ENCODE measurements around the gene LRRN3.

LRRN3 gene

DNA sequence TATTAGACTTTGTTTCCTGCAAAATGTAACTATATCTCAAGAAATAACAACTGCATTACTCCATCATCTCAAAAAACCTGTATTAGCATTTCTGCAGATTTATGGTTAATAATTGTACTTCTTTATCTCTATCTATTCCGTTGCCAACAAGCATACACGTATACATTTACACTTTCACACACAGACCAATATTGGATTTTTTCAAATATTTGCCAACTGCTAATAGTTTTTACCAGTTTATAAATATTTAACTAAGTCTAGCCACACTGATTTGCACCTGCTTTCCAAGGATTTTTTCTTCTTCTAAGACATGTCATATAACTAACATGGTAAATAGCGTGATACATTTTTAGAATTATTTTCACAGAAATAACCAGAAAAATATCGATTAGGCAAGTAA lies 12.2 kb downstream of the LRRN3 start:
- Histone ChIP-seq H3K9me3 (ENCODE audit: control insufficient read depth, low read length) (no peaks in the 10 kb centered on the region), H3K27me3 (ENCODE audit: control insufficient read depth, insufficient read depth, low read length, poor library complexity, severe bottlenecking) (no peaks in the 10 kb centered on the region), H3K36me3 (ENCODE audit: control insufficient read depth, insufficient read depth, low read length) (no peaks in the 10 kb centered on the region), H3K4me1 (ENCODE audit: control insufficient read depth, insufficient read depth, low read length) (peaks cover 7% of the 10 kb centered on the region), H3K4me3 (ENCODE audit: insufficient read depth, low read depth, low read length) (no peak overlapping the region), H3K27ac (ENCODE audit: insufficient read depth, low read depth, low read length, poor library complexity, severe bottlenecking) (no peak overlapping the region)
- 94% methylated on average over 3 to 4 of the region's 4 CpGs for WGBS, 2 experiments

DNA sequence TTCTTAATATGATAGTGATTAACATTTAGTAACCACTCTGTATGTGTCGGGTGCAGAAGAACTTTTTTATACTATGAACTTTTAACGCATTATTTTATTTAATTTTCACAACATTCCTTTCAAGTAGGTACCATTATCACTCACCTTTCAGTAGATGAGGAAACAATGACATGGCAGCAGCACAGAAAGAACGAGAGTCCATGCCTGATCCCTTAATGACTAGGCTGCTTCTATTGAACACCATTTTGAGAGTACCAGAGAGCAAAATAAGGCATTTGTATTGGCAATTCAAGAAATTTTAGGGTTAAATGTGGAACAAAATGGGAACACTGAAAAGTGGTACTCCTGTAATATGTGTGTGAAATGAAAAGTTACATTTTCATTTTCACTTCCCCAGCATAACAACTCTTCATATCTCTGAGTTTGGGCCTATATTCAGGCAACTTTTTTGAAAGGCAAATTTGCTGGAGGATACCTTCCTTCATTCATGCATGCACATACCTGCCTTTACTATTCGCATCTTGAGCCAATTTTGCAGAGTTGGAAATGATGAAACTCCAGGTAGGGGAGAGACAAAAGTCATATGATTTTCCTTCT lies 12.8 kb downstream of the LRRN3 start:
- H3K9me3 ChIP-seq (ENCODE audit: control insufficient read depth, low read length), result no peaks in the 10 kb centered on the region
- WGBS, 2 experiments, result 92 to 95% methylated on average over 4 of the region's 4 CpGs

DNA sequence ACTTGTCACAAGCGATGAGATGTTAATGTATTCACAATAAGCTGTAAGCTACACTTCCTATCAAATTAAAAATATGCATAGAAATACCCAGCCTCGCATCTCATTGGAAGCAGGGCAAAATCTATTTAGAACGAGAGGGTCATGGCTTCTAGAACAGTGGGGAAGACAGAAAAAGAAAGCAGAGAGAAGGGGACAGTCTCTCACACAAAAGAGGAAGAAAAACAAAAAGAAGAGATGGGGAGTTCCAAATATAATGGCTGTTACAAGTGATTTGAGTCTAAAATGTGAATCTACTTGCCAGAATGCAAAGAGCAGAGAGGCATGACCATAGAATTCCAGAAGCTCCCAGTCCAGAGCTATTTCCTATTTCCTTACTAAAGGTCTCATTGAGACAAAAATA lies 13.8 kb downstream of the LRRN3 start:
- Histone ChIP-seq H3K27me3 (ENCODE audit: control insufficient read depth, insufficient read depth, low read length, poor library complexity, severe bottlenecking) (no peaks in the 10 kb centered on the region), H3K4me1 (ENCODE audit: control insufficient read depth, insufficient read depth, low read length) (no peaks in the 10 kb centered on the region), H3K4me3 (ENCODE audit: insufficient read depth, low read depth, low read length) (no peak overlapping the region), H3K27ac (ENCODE audit: insufficient read depth, low read depth, low read length, poor library complexity, severe bottlenecking) (no peak overlapping the region), H3K9me3 (ENCODE audit: control insufficient read depth, low read length) (no peaks in the 10 kb centered on the region), H3K36me3 (ENCODE audit: control insufficient read depth, insufficient read depth, low read length) (no peaks in the 10 kb centered on the region)
- 81 to 86% methylated on average over 2 to 3 of the region's 3 CpGs for WGBS, 2 experiments

More for the DNA sequence above, 12.8 kb downstream of the LRRN3 start:
- peaks cover under 1% of the 10 kb centered on the region for H3K4me1 ChIP-seq (ENCODE audit: control insufficient read depth, insufficient read depth, low read length)
- no peak overlapping the region for H3K27ac ChIP-seq (ENCODE audit: insufficient read depth, low read depth, low read length, poor library complexity, severe bottlenecking)
- no peaks in the 10 kb centered on the region for H3K36me3 ChIP-seq (ENCODE audit: control insufficient read depth, insufficient read depth, low read length)
- H3K27me3 ChIP-seq (ENCODE audit: control insufficient read depth, insufficient read depth, low read length, poor library complexity, severe bottlenecking), result no peaks in the 10 kb centered on the region
- H3K4me3 ChIP-seq (ENCODE audit: insufficient read depth, low read depth, low read length), result no peak overlapping the region

DNA sequence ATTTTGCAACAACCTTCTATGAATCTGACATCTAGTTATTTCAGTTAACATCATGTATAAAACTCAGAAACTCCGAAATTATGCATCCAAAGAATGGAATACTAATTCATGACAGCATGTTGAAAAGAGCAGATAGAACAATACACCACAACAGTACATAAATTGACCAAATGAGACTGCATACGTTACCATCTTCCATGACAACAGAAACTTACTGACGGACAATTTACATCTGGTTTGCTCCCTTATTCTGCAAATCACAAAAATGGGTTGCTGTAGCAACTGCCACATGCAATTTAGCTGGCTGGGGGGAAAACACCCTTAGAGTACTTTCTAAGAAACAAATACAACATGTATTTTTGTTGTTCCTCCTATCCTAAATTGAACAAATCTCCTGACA lies 14.3 kb downstream of the LRRN3 start:
- Histone ChIP-seq H3K9me3 (ENCODE audit: control insufficient read depth, low read length) (no peaks in the 10 kb centered on the region), H3K36me3 (ENCODE audit: control insufficient read depth, insufficient read depth, low read length) (no peaks in the 10 kb centered on the region), H3K27me3 (ENCODE audit: control insufficient read depth, insufficient read depth, low read length, poor library complexity, severe bottlenecking) (no peaks in the 10 kb centered on the region), H3K4me3 (ENCODE audit: insufficient read depth, low read depth, low read length) (no peak overlapping the region), H3K27ac (ENCODE audit: insufficient read depth, low read depth, low read length, poor library complexity, severe bottlenecking) (no peak overlapping the region), H3K4me1 (ENCODE audit: control insufficient read depth, insufficient read depth, low read length) (no peaks in the 10 kb centered on the region)
- WGBS, 2 experiments, result 88 to 91% methylated on average over 3 of the region's 3 CpGs

DNA sequence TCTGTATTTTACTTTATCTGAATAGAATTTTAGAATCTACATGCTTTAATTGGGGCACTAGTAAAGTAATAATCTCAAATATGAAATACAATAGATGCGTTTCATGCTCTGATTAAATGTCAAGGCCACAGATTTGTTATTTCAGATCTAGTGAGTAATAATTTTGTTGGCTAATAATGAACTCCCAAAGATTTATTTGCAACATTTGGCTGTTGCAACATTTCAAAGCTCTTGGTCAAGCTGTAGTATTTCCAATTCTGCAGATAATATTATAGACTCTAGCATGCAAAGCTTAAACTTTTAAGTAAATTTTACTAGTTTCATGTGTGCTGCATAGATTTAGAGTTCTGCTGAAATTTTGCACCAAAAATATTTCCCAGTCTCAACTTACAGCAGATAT lies 16.7 kb downstream of the LRRN3 start:
- no peaks in the 10 kb centered on the region for H3K4me1 ChIP-seq (ENCODE audit: control insufficient read depth, insufficient read depth, low read length)
- no peaks in the 10 kb centered on the region for H3K36me3 ChIP-seq (ENCODE audit: control insufficient read depth, insufficient read depth, low read length)
- 83 to 100% methylated on average over 1 of the region's 1 CpG for WGBS, 2 experiments
- no peak overlapping the region for H3K4me3 ChIP-seq (ENCODE audit: insufficient read depth, low read depth, low read length)
- H3K27ac ChIP-seq (ENCODE audit: insufficient read depth, low read depth, low read length, poor library complexity, severe bottlenecking), result no peak overlapping the region
- H3K27me3 ChIP-seq (ENCODE audit: control insufficient read depth, insufficient read depth, low read length, poor library complexity, severe bottlenecking), result no peaks in the 10 kb centered on the region
- H3K9me3 ChIP-seq (ENCODE audit: control insufficient read depth, low read length), result no peaks in the 10 kb centered on the region

DNA sequence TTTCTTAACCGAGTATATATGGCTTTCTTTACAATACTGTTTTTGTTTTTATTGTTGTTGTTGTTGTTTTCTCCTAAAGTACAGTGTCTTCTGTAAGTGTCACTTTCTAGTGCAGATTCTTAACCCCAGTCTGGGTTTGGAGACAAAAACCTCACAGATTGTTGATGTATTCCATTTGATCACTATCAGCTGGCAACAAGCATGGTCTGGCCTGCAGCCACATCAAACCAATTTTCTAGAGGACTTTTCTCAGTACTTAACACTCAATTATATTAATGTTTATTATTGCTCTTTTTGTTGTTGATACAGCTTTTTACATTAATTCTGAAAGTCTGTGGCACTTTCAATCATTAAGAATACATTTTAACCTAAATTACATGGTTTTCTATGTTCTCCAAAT lies 17.1 kb downstream of the LRRN3 start:
- H3K36me3 ChIP-seq (ENCODE audit: control insufficient read depth, insufficient read depth, low read length), result no peaks in the 10 kb centered on the region
- H3K27ac ChIP-seq (ENCODE audit: insufficient read depth, low read depth, low read length, poor library complexity, severe bottlenecking), result no peak overlapping the region
- H3K4me3 ChIP-seq (ENCODE audit: insufficient read depth, low read depth, low read length), result no peak overlapping the region
- H3K4me1 ChIP-seq (ENCODE audit: control insufficient read depth, insufficient read depth, low read length), result no peaks in the 10 kb centered on the region
- no peaks in the 10 kb centered on the region for H3K9me3 ChIP-seq (ENCODE audit: control insufficient read depth, low read length)
- no peaks in the 10 kb centered on the region for H3K27me3 ChIP-seq (ENCODE audit: control insufficient read depth, insufficient read depth, low read length, poor library complexity, severe bottlenecking)
- WGBS, 2 experiments, result no CpG with 5 or more reads among the region's 1 CpG

DNA sequence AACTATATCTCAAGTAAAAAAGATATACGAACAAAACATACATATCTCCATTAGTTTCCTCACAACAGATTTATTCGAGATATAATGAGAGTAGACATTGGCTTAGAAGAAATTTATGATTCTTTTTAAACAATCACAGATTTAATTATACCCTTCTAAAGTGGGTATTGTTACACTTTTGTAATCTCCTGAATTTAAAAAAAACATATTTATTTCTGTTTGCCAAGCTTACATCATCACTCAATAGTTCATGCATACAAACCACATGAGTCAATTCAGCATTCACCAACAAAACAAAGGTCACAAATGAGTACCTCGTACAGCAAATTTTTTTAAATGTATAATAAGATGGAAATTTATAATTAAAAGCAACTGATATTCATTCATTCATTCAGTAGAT lies 17.6 kb downstream of the LRRN3 start:
- H3K27me3 ChIP-seq (ENCODE audit: control insufficient read depth, insufficient read depth, low read length, poor library complexity, severe bottlenecking), result no peaks in the 10 kb centered on the region
- peaks cover 5% of the 10 kb centered on the region for H3K4me1 ChIP-seq (ENCODE audit: control insufficient read depth, insufficient read depth, low read length)
- H3K27ac ChIP-seq (ENCODE audit: insufficient read depth, low read depth, low read length, poor library complexity, severe bottlenecking), result no peak overlapping the region
- H3K4me3 ChIP-seq (ENCODE audit: insufficient read depth, low read depth, low read length), result no peak overlapping the region
- H3K36me3 ChIP-seq (ENCODE audit: control insufficient read depth, insufficient read depth, low read length), result no peaks in the 10 kb centered on the region
- no CpG with 5 or more reads among the region's 3 CpGs for WGBS, 2 experiments
- H3K9me3 ChIP-seq (ENCODE audit: control insufficient read depth, low read length), result no peaks in the 10 kb centered on the region

DNA sequence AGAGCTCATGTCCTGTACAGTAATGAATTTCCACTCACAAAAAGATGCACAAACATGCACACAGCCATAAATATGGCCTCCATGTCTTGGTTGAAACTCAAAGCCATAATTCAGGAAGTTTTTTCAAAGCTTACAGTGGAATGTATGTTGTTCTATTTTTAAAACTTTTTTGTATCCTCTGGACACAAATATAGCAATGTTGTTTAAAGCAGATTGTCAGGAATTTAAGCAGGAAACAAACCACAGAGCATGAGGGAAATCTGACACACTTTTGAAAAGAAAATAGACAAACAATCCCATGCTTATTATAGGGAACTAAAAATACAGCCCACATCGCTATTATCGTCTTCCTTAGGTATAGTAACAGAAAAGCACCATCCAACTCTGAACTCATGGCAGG lies 21.5 kb downstream of the LRRN3 start:
- no peak overlapping the region for H3K27ac ChIP-seq (ENCODE audit: insufficient read depth, low read depth, low read length, poor library complexity, severe bottlenecking)
- H3K27me3 ChIP-seq (ENCODE audit: control insufficient read depth, insufficient read depth, low read length, poor library complexity, severe bottlenecking), result no peaks in the 10 kb centered on the region
- H3K4me1 ChIP-seq (ENCODE audit: control insufficient read depth, insufficient read depth, low read length), result peaks cover 5% of the 10 kb centered on the region
- H3K9me3 ChIP-seq (ENCODE audit: control insufficient read depth, low read length), result no peaks in the 10 kb centered on the region
- no peak overlapping the region for H3K4me3 ChIP-seq (ENCODE audit: insufficient read depth, low read depth, low read length)
- WGBS, 2 experiments, result 98 to 100% methylated on average over 2 of the region's 2 CpGs
- H3K36me3 ChIP-seq (ENCODE audit: control insufficient read depth, insufficient read depth, low read length), result no peaks in the 10 kb centered on the region

DNA sequence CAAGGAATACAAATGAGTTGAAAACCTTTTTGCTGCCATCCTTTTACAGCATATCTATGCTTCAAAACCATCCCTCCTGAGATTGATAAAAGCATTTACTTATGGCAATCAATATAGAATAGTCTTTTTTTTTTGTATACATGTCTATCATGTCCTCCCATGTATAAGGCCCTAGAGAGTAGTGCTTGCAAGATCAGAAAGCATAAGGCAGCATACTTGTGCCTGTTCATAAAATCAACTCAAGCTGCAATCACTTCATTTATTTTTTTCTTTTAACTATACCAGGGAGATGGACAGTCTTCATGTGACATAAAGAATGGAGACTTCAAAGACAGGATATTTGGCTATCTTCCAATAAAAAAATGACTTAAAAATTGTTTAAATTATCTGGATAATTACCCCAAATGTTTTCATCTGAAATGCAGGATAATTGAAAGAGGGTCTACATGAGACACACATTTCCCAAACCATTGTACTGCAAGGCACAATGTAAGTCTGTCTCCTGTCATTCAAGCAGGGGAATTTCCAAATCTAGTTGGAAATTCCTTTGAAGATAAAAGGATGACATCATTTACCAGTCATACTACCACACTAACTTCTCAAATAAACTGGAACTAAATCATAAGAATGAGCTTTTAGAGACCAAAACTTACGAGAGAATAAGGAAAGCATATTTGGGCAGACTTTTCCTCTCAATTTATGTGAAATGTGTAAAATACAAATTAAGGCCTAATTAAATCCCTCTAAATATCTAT lies 22.5 kb downstream of the LRRN3 start:
- WGBS, 2 experiments, result no CpG with 5 or more reads among the region's 1 CpG
- Histone ChIP-seq H3K27ac (ENCODE audit: insufficient read depth, low read depth, low read length, poor library complexity, severe bottlenecking) (no peak overlapping the region), H3K9me3 (ENCODE audit: control insufficient read depth, low read length) (no peaks in the 10 kb centered on the region), H3K27me3 (ENCODE audit: control insufficient read depth, insufficient read depth, low read length, poor library complexity, severe bottlenecking) (no peaks in the 10 kb centered on the region), H3K36me3 (ENCODE audit: control insufficient read depth, insufficient read depth, low read length) (no peaks in the 10 kb centered on the region), H3K4me3 (ENCODE audit: insufficient read depth, low read depth, low read length) (no peak overlapping the region), H3K4me1 (ENCODE audit: control insufficient read depth, insufficient read depth, low read length) (peaks cover 5% of the 10 kb centered on the region)

DNA sequence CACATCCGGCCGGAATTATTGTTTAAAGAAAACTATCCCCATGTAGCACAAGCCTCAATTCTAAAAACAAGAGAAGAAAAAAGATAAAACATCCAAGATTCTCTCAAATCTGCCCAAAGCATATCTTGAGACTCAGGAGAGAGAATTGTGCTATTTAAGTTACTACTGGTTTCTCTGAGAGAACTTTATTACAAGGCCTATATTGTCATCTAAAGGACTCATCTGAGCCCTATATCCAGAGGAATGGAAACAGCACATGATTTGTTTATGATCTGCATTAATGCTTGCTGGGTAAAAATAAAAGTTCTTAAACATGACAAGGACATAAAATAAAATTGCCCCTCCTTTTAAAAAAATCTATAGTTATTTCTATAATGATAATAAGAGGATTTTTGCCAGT lies 25.0 kb downstream of the LRRN3 start:
- Histone ChIP-seq H3K4me1 (ENCODE audit: control insufficient read depth, insufficient read depth, low read length) (peaks cover 5% of the 10 kb centered on the region), H3K27ac (ENCODE audit: insufficient read depth, low read depth, low read length, poor library complexity, severe bottlenecking) (no peak overlapping the region), H3K4me3 (ENCODE audit: insufficient read depth, low read depth, low read length) (no peak overlapping the region), H3K9me3 (ENCODE audit: control insufficient read depth, low read length) (no peaks in the 10 kb centered on the region), H3K36me3 (ENCODE audit: control insufficient read depth, insufficient read depth, low read length) (no peaks in the 10 kb centered on the region), H3K27me3 (ENCODE audit: control insufficient read depth, insufficient read depth, low read length, poor library complexity, severe bottlenecking) (no peaks in the 10 kb centered on the region)
- 80 to 98% methylated on average over 2 of the region's 2 CpGs for WGBS, 2 experiments

Data from ectodermal cell (in vitro differentiated cells).